Colonic mucosa (tissue), 4 donors: ENCODE measurements around the gene ITGA11. TPM values are rescaled to one million over a fixed set of nuclear protein-coding genes. Genes with fewer than 3 reads are reported as not detected.

ENCODE experiments used
- DNase-seq: peaks from one replicate; pipeline ENCODE4 v3.0.0-alpha.2; 2020
- H3K27ac ChIP-seq: fragments of 200-600 bp; one replicate; pipeline ENCODE4 v1.8.0; 2021
- H3K27me3 ChIP-seq: fragments of 200-600 bp; one replicate; pipeline ENCODE4 v1.8.0; 2021
- H3K36me3 ChIP-seq: fragments of 200-600 bp; one replicate; pipeline ENCODE4 v1.8.0; 2021
- H3K4me1 ChIP-seq: fragments of 200-600 bp; one replicate; pipeline ENCODE4 v1.8.0; 2021; ENCODE audit warnings: mild to moderate bottlenecking
- H3K4me3 ChIP-seq: fragments of 200-600 bp; one replicate; pipeline ENCODE4 v1.8.0; 2021
- H3K9ac ChIP-seq, 2 donors: one replicate each; pipeline ENCODE4 v1.7.0; 2013; ENCODE audit warnings: control low read depth in 2 of 2, low read depth in 2 of 2, low read length in 2 of 2
- H3K9me3 ChIP-seq: fragments of 200-600 bp; one replicate; pipeline ENCODE4 v1.8.0; 2021
- intact Hi-C: fragments of 100-400 bp; cut with DNase I; formaldehyde crosslinking; loops from one replicate; pipeline ENCODE4 v1.14.1; 2022
- total RNA-seq, 2 donors: library from RNA; stranded (reverse); fragmentation: NEBNext Ultra II Directional in 1 of 2; extraction: Animal tissue kit (Norgen Biotek cat#: 25700) in 1 of 2; gene quantifications; one replicate each; pipeline ENCODE4 v1.2.1, GENCODE V29; 2021
- TF ChIP-seq, protein P1 (sequence below): fragments of 200-600 bp; IDR thresholded peaks from one replicate; pipeline ENCODE4 v1.8.0; 2022; ENCODE audit warnings: antibody characterized with exemption, mild to moderate bottlenecking
- donor health status: healthy.
- donor health status: DM: no; HTN: no; CAD: no.
- donor health status: DM: no; HTN: no; CAD: no.

ITGA11 gene
- total RNA-seq, 2 donors from 2014 or later = 2.4 to 4.1 TPM

DNA sequence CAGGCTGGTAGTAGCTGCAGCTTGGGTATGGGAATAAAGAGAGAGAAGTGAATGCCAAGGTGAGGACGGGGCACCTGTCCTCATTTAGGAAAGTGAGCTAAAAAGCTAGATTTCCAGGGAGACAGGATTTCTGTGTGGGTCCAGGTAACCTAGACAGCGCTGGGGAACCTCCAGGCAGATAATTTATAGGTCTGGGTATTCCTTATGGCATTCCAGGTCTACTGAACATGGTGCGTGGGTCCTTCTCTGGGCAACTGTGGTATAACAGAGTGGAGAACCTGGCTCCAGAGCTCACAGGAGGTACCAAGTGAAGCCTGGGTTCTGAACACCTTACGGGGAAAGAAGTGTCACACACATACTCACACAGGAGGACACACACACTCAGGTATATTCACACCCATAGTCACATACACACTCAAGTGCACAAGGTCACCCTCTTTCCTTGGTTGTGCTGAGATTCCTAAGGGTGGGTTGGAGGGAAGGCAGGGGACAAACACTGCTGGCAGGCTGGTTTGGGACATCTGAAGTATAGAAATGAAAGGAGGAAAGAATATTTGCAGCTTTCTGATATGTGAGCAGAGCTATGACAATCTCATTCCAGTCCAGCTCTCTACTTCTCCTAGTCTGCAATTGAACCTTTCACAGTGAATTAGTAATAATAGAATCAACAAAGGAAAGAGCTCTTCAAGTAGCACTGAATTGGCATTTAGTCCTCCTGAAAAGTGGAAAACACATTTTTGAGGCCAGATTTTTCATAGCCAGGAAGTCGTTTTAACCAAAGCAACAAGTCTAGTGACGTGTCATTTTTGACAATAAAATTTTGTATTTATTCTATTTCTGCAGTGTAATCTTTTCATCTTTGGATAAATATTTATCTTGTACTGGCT, 37.4 kb upstream of the ITGA11 start:
- no peaks in the 10 kb centered on the region for H3K9me3 ChIP-seq
- no peak overlapping the region for H3K4me3 ChIP-seq
- DNase-seq = no peak
- intact Hi-C loops = no loop called here
- TF ChIP-seq, protein P1, sequence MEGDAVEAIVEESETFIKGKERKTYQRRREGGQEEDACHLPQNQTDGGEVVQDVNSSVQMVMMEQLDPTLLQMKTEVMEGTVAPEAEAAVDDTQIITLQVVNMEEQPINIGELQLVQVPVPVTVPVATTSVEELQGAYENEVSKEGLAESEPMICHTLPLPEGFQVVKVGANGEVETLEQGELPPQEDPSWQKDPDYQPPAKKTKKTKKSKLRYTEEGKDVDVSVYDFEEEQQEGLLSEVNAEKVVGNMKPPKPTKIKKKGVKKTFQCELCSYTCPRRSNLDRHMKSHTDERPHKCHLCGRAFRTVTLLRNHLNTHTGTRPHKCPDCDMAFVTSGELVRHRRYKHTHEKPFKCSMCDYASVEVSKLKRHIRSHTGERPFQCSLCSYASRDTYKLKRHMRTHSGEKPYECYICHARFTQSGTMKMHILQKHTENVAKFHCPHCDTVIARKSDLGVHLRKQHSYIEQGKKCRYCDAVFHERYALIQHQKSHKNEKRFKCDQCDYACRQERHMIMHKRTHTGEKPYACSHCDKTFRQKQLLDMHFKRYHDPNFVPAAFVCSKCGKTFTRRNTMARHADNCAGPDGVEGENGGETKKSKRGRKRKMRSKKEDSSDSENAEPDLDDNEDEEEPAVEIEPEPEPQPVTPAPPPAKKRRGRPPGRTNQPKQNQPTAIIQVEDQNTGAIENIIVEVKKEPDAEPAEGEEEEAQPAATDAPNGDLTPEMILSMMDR = no peak
- no peaks in the 10 kb centered on the region for H3K27me3 ChIP-seq
- H3K27ac ChIP-seq = no peak overlapping the region
- H3K36me3 ChIP-seq = no peaks in the 10 kb centered on the region
- no peak overlapping the region for H3K9ac ChIP-seq
- no peaks in the 10 kb centered on the region for H3K4me1 ChIP-seq

DNA sequence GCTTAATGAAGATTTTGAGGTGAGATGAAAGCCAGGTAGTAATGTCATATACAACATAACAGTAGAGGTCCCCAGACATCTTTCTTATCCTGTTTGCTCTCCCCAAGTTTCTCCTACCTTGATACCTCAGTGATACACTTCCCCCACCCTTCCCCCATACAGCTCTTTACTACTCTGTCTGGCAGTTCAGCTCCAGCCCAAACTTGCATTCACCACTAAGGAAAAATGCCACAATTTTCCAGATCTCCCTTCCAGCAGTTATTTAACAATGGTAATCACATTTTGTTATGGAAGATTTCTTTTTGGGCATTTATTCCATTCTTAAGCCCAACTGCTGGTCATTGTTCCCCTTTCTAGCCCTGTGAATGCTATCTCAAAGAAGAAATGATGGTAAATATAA, 34.9 kb upstream of the ITGA11 start:
- H3K9me3 ChIP-seq = no peaks in the 10 kb centered on the region
- DNase-seq = no peak

DNA sequence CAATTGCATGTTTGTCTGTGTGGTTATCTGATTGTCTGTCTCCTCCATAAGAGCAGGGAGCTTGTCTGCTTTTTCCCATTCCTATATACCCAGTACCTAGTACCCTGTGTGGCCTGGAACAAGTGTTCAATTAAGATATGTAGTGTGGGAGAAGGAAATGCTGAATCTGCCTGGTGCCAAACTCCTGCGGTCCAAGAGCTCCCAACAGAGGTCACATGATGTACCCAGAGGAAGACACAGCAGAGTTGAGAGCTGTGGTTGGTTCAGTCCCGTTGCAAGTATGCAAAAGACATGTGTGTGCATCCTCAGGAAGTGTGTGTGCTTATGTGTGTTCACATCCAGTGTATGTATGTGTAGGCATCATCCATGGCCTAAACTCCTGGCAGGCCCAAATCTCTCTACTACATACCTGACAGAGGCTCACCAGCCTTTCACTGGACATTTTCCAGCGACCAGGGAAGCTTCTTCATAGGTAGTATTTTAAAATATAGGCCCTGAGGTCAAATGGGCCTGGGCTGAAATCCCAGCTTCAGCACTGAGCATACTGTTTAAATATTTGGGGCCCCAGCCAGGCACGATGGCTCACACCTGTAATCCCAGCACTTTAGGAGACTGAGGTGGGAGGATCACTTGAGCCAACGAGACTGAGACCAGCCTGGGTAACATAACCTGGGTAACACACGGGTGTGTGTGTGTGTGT, 34.0 kb upstream of the ITGA11 start:
- intact Hi-C loops = no loop called here
- H3K4me3 ChIP-seq = no peak overlapping the region
- H3K9me3 ChIP-seq = no peaks in the 10 kb centered on the region
- H3K27ac ChIP-seq = no peak overlapping the region
- TF ChIP-seq, protein P1 = no peak
- H3K27me3 ChIP-seq = no peaks in the 10 kb centered on the region
- H3K4me1 ChIP-seq = no peaks in the 10 kb centered on the region
- H3K36me3 ChIP-seq = no peaks in the 10 kb centered on the region
- no peak for DNase-seq
- H3K9ac ChIP-seq = no peak overlapping the region

More for the DNA sequence above, 34.9 kb upstream of the ITGA11 start:
- H3K4me3 ChIP-seq = no peak overlapping the region
- no peak overlapping the region for H3K27ac ChIP-seq
- no peaks in the 10 kb centered on the region for H3K27me3 ChIP-seq
- H3K9ac ChIP-seq = no peak overlapping the region
- TF ChIP-seq, protein P1 = no peak
- intact Hi-C loops = no loop called here
- H3K36me3 ChIP-seq = no peaks in the 10 kb centered on the region
- no peaks in the 10 kb centered on the region for H3K4me1 ChIP-seq

DNA sequence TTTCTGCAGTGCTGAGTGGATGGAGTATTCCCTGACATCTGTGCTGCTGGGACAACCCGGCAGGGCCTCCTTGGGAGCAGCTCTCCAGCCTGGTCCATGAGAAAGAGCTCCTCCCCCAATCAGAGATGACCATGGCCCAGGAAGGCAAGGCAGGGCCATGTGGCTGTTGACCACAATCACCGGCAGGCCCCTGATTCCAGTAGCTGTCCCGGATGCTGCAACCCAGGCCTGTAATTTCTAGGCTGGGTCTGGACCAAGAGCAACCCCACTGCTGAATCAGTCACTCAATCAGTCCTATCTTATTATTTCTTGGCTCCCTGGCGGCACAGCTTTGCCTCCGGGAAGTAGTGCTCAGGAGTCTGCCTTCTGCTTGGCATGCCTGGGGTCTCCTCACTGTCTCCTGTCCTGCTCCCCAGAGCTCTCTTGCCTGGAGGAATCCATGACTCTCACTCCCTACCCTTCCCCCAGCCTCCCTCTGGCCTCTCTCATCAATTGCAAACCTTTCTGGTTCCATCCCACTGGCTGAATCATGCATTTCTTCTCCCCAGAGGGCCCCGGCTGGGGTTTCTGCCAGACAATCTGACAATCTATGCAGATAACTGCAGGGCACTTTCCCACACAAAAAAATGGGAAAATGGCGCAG, 32.6 kb upstream of the ITGA11 start:
- TF ChIP-seq, protein P1 = no peak
- Histone ChIP-seq H3K27me3 (no peaks in the 10 kb centered on the region), H3K27ac (no peak overlapping the region), H3K4me1 (no peaks in the 10 kb centered on the region), H3K36me3 (no peaks in the 10 kb centered on the region), H3K9me3 (no peaks in the 10 kb centered on the region), H3K4me3 (no peak overlapping the region), H3K9ac (no peak overlapping the region)
- DNase-seq = no peak
- intact Hi-C loops = no loop called here

DNA sequence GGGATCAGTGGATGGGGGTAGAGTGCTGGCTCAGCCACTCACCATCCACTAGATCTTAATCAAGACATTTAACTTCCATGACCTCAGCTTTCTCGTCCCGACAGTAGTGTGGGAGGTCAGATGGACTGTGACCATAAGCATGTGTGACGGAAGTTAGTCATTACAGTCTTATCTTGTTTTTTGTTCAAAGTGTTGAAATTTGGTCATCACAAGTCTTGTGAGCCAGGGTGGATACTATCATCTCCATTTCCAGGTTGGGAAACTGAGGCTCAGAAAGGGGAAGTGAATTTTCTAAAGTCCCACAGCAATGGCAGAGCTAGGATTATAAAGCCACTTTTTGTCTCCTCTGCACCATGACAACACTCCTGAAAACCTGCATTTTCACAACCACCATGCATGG, 32.0 kb upstream of the ITGA11 start:
- H3K4me3 ChIP-seq = no peak overlapping the region
- no peak overlapping the region for H3K27ac ChIP-seq
- no peaks in the 10 kb centered on the region for H3K36me3 ChIP-seq
- no peaks in the 10 kb centered on the region for H3K9me3 ChIP-seq
- TF ChIP-seq, protein P1 = no peak
- intact Hi-C loops = no loop called here
- no peaks in the 10 kb centered on the region for H3K27me3 ChIP-seq
- no peak for DNase-seq
- no peaks in the 10 kb centered on the region for H3K4me1 ChIP-seq
- H3K9ac ChIP-seq = no peak overlapping the region
